MM.1S (cell line): ENCODE measurements around the gene PCMT1.

Experiments
- DNase-seq: peaks from one replicate; pipeline ENCODE4 v3.0.0-alpha.2; 2015
- H2AFZ ChIP-seq: fragments of 300-600 bp; sonication (generic); 2 replicates; pipeline ENCODE4 v1.6.0; 2016; ENCODE audit warnings: antibody characterized with exemption, low read length
- H3F3A ChIP-seq: fragments of 300-600 bp; sonication (generic); 2 replicates; pipeline ENCODE4 v1.6.1; 2016; ENCODE audit warnings: mild to moderate bottlenecking, antibody characterized with exemption, low read length, moderate library complexity, mixed read lengths; ENCODE audit not compliant: insufficient read depth
- H3K27ac ChIP-seq: fragments of 300-600 bp; sonication (generic); 2 replicates; pipeline ENCODE4 v1.5.1; 2016; ENCODE audit warnings: mild to moderate bottlenecking, low read length
- H3K27me3 ChIP-seq: fragments of 300-600 bp; sonication (generic); replicated peaks from 2 replicates; pipeline ENCODE4 v1.6.0; 2016; ENCODE audit warnings: low read length; ENCODE audit not compliant: insufficient read depth
- H3K36me3 ChIP-seq: fragments of 300-600 bp; sonication (generic); replicated peaks from 2 replicates; pipeline ENCODE4 v1.6.1; 2016; ENCODE audit warnings: mild to moderate bottlenecking, low read length, mixed read lengths; ENCODE audit not compliant: insufficient read depth
- H3K4me1 ChIP-seq: fragments of 300-600 bp; sonication (generic); 2 replicates; pipeline ENCODE4 v1.6.1; 2016; ENCODE audit warnings: low read length, mixed read lengths
- H3K4me2 ChIP-seq: fragments of 300-600 bp; sonication (generic); 2 replicates; pipeline ENCODE4 v1.6.0; 2016; ENCODE audit warnings: low read depth, low read length
- H3K4me3 ChIP-seq: fragments of 300-600 bp; sonication (generic); 2 replicates; pipeline ENCODE4 v1.5.1; 2016; ENCODE audit warnings: low read length, mixed read lengths
- H3K79me2 ChIP-seq: fragments of 300-600 bp; sonication (generic); 2 replicates; pipeline ENCODE4 v1.6.1; 2016; ENCODE audit warnings: mixed run types, low read length, mixed read lengths
- H3K9ac ChIP-seq: fragments of 300-600 bp; sonication (generic); 2 replicates; pipeline ENCODE4 v1.6.1; 2016; ENCODE audit warnings: low read length, mixed read lengths
- H3K9me2 ChIP-seq: fragments of 300-600 bp; sonication (generic); replicated peaks from 2 replicates; pipeline ENCODE4 v1.6.1; 2016; ENCODE audit warnings: mild to moderate bottlenecking, low read length, mixed read lengths; ENCODE audit not compliant: insufficient read depth
- H3K9me3 ChIP-seq: fragments of 300-600 bp; sonication (generic); replicated peaks from 2 replicates; pipeline ENCODE4 v1.6.1; 2016; ENCODE audit warnings: mild to moderate bottlenecking, low read length, mixed read lengths; ENCODE audit not compliant: insufficient read depth
- H4K20me1 ChIP-seq: fragments of 300-600 bp; sonication (generic); 2 replicates; pipeline ENCODE4 v1.6.1; 2016; ENCODE audit warnings: mild to moderate bottlenecking, low read length, moderate library complexity, mixed read lengths; ENCODE audit not compliant: insufficient read depth
- CTCF ChIP-seq: fragments of 300-600 bp; sonication (generic); IDR thresholded peaks from 2 replicates; pipeline ENCODE4 v1.5.1; 2016; ENCODE audit warnings: antibody characterized with exemption, low read length, mixed read lengths
- EZH2 ChIP-seq: fragments of 300-600 bp; sonication (generic); optimal IDR thresholded peaks from 2 replicates; pipeline ENCODE3; 2017; ENCODE audit warnings: low read depth, mild to moderate bottlenecking, antibody characterized with exemption, low read length, mixed read lengths
- EZH2phosphoT487 ChIP-seq: fragments of 300-600 bp; sonication (generic); IDR thresholded peaks from 2 replicates; pipeline ENCODE4 v1.6.1; 2018; ENCODE audit warnings: antibody characterized with exemption, low read length

Gene PCMT1

GRCh38 chr6:149714442-149714841 is 35.1 kb upstream of the PCMT1 start:
- no peak for TF ChIP-seq EZH2phosphoT487
- no peak for TF ChIP-seq EZH2
- TF ChIP-seq CTCF, result no peak
- peaks cover 78% of the 10 kb centered on the region for H3K79me2 ChIP-seq
- H3K36me3 ChIP-seq, result no peaks in the 10 kb centered on the region
- 0 out of 2 replicates have a peak, but pooled peaks cover 2% of the 10 kb centered on the region for H3F3A ChIP-seq
- no peak overlapping the region for H3K27ac ChIP-seq
- no peak overlapping the region for H3K9ac ChIP-seq
- no peaks in the 10 kb centered on the region for H4K20me1 ChIP-seq
- H3K4me3 ChIP-seq, result no peak overlapping the region
- H3K9me3 ChIP-seq, result no peaks in the 10 kb centered on the region
- no peaks in the 10 kb centered on the region for H3K27me3 ChIP-seq
- H2AFZ ChIP-seq, result no peak overlapping the region
- no peak overlapping the region for H3K4me2 ChIP-seq
- H3K9me2 ChIP-seq, result no peaks in the 10 kb centered on the region
- DNase-seq, result no peak
- no peaks in the 10 kb centered on the region for H3K4me1 ChIP-seq

- H3K27ac ChIP-seq, result no peak overlapping the region
- peak overlapping the region; percentile 79 for H3K4me3 ChIP-seq
- H4K20me1 ChIP-seq, result no peaks in the 10 kb centered on the region
- no peaks in the 10 kb centered on the region for H3K36me3 ChIP-seq
- peak overlapping the region; percentile 50 for H3K4me2 ChIP-seq
- H3K79me2 ChIP-seq, result peaks cover 61% of the 10 kb centered on the region
- H2AFZ ChIP-seq, result no peak overlapping the region
- no peak for TF ChIP-seq EZH2
- no peaks in the 10 kb centered on the region for H3K4me1 ChIP-seq
- no peaks in the 10 kb centered on the region for H3K9me2 ChIP-seq
- 0 out of 2 replicates have a peak, but pooled peaks cover 2% of the 10 kb centered on the region for H3F3A ChIP-seq
- no peaks in the 10 kb centered on the region for H3K27me3 ChIP-seq
- H3K9ac ChIP-seq, result no peak overlapping the region; the same call in 1 of the 2 replicates
- DNase-seq, result peak; percentile 22
- no peaks in the 10 kb centered on the region for H3K9me3 ChIP-seq
Measured at GRCh38 chr6:149716181-149716963, 33.2 kb upstream of the PCMT1 start.

- no peak for DNase-seq
- H3K79me2 ChIP-seq, result peaks cover 54% of the 10 kb centered on the region
- H3K27me3 ChIP-seq, result no peaks in the 10 kb centered on the region
- TF ChIP-seq EZH2 (no peak), EZH2phosphoT487 (no peak), CTCF (no peak)
- no peak overlapping the region for H2AFZ ChIP-seq
- H3K9ac ChIP-seq, result peak overlapping the region; percentile 90
- no peaks in the 10 kb centered on the region for H3K9me3 ChIP-seq
- H3K4me1 ChIP-seq, result no peaks in the 10 kb centered on the region
- no peaks in the 10 kb centered on the region for H3K9me2 ChIP-seq
- peak overlapping the region; percentile 50 for H3K4me2 ChIP-seq
- H3K4me3 ChIP-seq, result peak overlapping the region; percentile 79
- 0 out of 2 replicates have a peak, but pooled peaks cover 2% of the 10 kb centered on the region for H3F3A ChIP-seq
- H3K27ac ChIP-seq, result peak overlapping the region; percentile 69; the same call in 1 of the 2 replicates
- H3K36me3 ChIP-seq, result no peaks in the 10 kb centered on the region
- no peaks in the 10 kb centered on the region for H4K20me1 ChIP-seq
Measured at GRCh38 chr6:149717255-149717587, 32.3 kb upstream of the PCMT1 start.
